Common myeloid progenitor, CD34-positive (primary cell): ENCODE measurements around the gene KRT6C.
"Not testable (repeated sequence)": the region's sequence is repeated elsewhere in the genome, so short reads cannot be mapped to it uniquely, and the experiment has no call there.

Source experiments
- CTCF ChIA-PET: fragments of 350-600 bp; sonication (Branson Sonifier 250); formaldehyde crosslinking; loops from one replicate; lab custom pipeline; 2021; ENCODE audit warnings: antibody characterized with exemption; lab: Charles Lee
- POLR2A ChIA-PET: fragments of 350-600 bp; sonication (Branson Sonifier 250); formaldehyde crosslinking; loops from one replicate; lab custom pipeline; 2021; ENCODE audit warnings: antibody characterized with exemption; lab: Charles Lee
- DNase-seq, 3 donors: peaks; one replicate each; pipeline versions ENCODE4 v3.0.0 to v3.0.0-alpha.2; 2013
- H3K27ac ChIP-seq, 2 experiments: 1 replicate in 1 of 2; 2 replicates in 1 of 2; pipeline ENCODE4 v1.7.0; 2013; ENCODE audit warnings: inconsistent platforms in 2 of 2, low read length in 2 of 2, mild to moderate bottlenecking in 2 of 2, low read depth in 1 of 2, moderate library complexity in 1 of 2; ENCODE audit not compliant: severe bottlenecking in 2 of 2, insufficient read depth in 1 of 2, poor library complexity in 1 of 2
- H3K27me3 ChIP-seq, 5 experiments: replicated peaks in 2 of 5; 1 replicate in 3 of 5; 2 replicates in 2 of 5; pipeline versions ENCODE4 v1.6.1 to v1.7.0; 2013; ENCODE audit warnings: low read length in 4 of 5, mild to moderate bottlenecking in 2 of 5, moderate library complexity in 2 of 5, inconsistent platforms in 1 of 5; ENCODE audit not compliant: insufficient read depth in 5 of 5, control insufficient read depth in 4 of 5
- H3K36me3 ChIP-seq, 4 experiments: 1 replicate in 2 of 4; 2 replicates in 2 of 4; pipeline versions ENCODE4 v1.6.1 to v1.7.0; 2013; ENCODE audit warnings: low read length in 3 of 4, control low read depth in 1 of 4, mild to moderate bottlenecking in 1 of 4; ENCODE audit not compliant: control insufficient read depth in 4 of 4, insufficient read depth in 4 of 4
- H3K4me1 ChIP-seq, 4 experiments: 1 replicate in 3 of 4; 2 replicates in 1 of 4; pipeline versions ENCODE4 v1.6.1 to v1.7.1; 2013; ENCODE audit warnings: low read length in 3 of 4, mild to moderate bottlenecking in 3 of 4, control low read depth in 1 of 4, inconsistent platforms in 1 of 4, moderate library complexity in 1 of 4; ENCODE audit not compliant: control insufficient read depth in 4 of 4, insufficient read depth in 4 of 4; ENCODE audit errors: control extremely low read depth in 1 of 4
- H3K4me3 ChIP-seq, 7 experiments: 1 replicate in 4 of 7; 2 replicates in 3 of 7; pipeline versions ENCODE4 v1.5.1 to v1.7.0; 2013; ENCODE audit warnings: mild to moderate bottlenecking in 7 of 7, low read length in 6 of 7, moderate library complexity in 6 of 7, inconsistent platforms in 2 of 7, low read depth in 2 of 7, control low read depth in 1 of 7; ENCODE audit not compliant: insufficient read depth in 4 of 7, control insufficient read depth in 1 of 7; ENCODE audit errors: extremely low read depth in 1 of 7
- H3K9me3 ChIP-seq, 5 experiments: 1 replicate in 4 of 5; 2 replicates in 1 of 5; pipeline versions ENCODE4 v1.6.1 to v1.7.1; 2013; ENCODE audit warnings: low read length in 4 of 5, mild to moderate bottlenecking in 2 of 5, inconsistent platforms in 1 of 5, low read depth in 1 of 5, moderate library complexity in 1 of 5; ENCODE audit not compliant: control insufficient read depth in 4 of 5, insufficient read depth in 2 of 5; ENCODE audit errors: control extremely low read depth in 1 of 5
- WGBS: methylation state at CpG from one replicate; pipeline ENCODE4 v1.1.5; 2013; ENCODE audit not compliant: insufficient coverage; 5-methylcytosine and 5-hydroxymethylcytosine counted together

The KRT6C gene

DNA sequence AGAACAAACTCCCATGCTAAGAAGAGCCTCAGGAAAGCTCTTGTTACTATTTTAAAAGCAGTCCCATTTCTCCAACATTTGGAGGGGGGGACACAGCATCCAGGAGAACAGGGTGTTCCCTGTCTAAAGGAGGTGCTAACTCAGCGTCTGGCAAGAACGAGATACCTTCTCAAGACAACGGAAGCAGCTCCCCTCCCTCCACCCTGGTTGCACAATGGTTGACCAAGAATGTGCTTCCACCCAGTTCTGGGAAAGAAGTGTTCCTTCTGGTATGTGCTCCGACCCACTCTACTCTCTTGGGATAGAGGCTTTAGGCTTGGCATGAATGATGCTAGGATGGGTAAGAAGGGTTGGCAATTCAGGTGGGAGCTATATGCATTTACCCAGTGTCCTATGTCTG lies 20.9 kb upstream of the KRT6C start:
- ChIA-PET POLR2A (no interaction called here), CTCF (interaction anchor here (1.3 kb wide), 1 partner anchor 12 kb away, joined by 4 read pairs; no protein-coding TSS in a partner anchor)
- no peak for DNase-seq
- Histone ChIP-seq H3K4me3 (no peak overlapping the region), H3K36me3 (no peaks in the 10 kb centered on the region), H3K27ac (no peak overlapping the region), H3K27me3 (peaks cover 0 to 15% (median 9%) of the 10 kb centered on the region in 5 experiments), H3K9me3 (no peaks in the 10 kb centered on the region), H3K4me1 (peaks cover 0 to 3% (median 0%) of the 10 kb centered on the region in 4 experiments)
- WGBS, result 79% methylated on average over 3 of the region's 4 CpGs

DNA sequence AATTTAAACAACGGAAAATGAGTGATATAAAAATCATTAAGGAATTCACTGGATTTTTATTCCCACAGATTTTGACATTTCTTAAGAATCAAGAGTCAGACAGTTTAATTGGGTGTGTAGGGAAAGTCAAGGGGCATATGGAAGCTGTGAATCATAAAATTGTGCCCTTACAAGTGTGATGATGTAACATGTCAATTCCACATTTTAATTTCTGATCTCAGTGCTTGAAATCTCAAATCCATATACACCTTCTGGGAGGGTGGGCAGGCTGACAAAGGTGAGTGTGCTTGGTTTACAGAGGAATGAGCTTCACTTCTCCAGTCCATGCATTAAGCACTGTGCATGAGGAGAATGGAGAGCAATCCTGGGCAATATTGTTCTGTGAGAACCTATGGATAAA lies 20.5 kb upstream of the KRT6C start:
- Histone ChIP-seq H3K4me3 (no peak overlapping the region), H3K27me3 (peaks cover 0 to 15% (median 10%) of the 10 kb centered on the region in 5 experiments), H3K36me3 (no peaks in the 10 kb centered on the region), H3K27ac (no peak overlapping the region), H3K4me1 (peaks cover 0 to 3% (median 0%) of the 10 kb centered on the region in 4 experiments), H3K9me3 (no peaks in the 10 kb centered on the region)
- ChIA-PET CTCF (no interaction called here), POLR2A (no interaction called here)
- DNase-seq, result no peak
- WGBS, result no CpG with 5 or more reads among the region's 1 CpG

- H3K27me3 ChIP-seq, result peaks cover 0 to 14% (median 12%) of the 10 kb centered on the region in 5 experiments
- DNase-seq, result no peak
- H3K9me3 ChIP-seq, result no peaks in the 10 kb centered on the region
- 100% methylated on average over 1 of the region's 2 CpGs for WGBS
- ChIA-PET POLR2A (no interaction called here), CTCF (interaction anchor here (0.9 kb wide), 1 partner anchor 121 kb away, joined by 3 read pairs; no protein-coding TSS in a partner anchor)
- no peaks in the 10 kb centered on the region for H3K36me3 ChIP-seq
- H3K4me3 ChIP-seq, result no peak within 1 kb of the TSS
- peaks cover 0 to 3% (median 0%) of the 10 kb centered on the region in 4 experiments for H3K4me1 ChIP-seq
- H3K27ac ChIP-seq, result no peak within 1 kb of the TSS
Measured at GRCh38 chr12:52493172-52493571, 19.6 kb upstream of the KRT6C start, which contains the start of gene KRT6A. Gene KRT6A, minus strand, starts transcription at chr12:52493257. Its CDS starts 69 bp downstream, at chr12:52493188.

DNA sequence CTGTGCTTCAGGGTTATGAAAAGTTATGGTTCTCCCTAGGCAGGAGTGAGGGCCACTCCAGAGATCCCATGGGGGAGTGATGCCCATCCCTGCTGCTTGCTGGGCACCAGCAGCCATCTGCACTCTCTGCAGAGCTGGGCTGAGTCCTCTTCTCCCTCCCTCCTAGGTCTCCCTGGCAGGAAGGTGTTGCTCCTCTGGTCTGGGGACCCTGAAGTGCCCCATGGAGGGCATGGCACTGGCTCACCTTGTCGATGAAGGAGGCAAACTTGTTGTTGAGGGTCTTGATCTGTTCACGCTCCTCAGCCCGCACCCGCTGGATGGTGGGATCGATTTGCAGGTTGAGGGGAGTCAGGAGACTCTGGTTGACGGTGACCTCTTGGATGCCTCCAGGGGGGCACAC lies 18.8 kb upstream of the KRT6C start:
- POLR2A ChIA-PET, result not testable (repeated sequence)
- H3K27me3 ChIP-seq, result peaks cover 0 to 14% (median 10%) of the 10 kb centered on the region in 5 experiments

DNA sequence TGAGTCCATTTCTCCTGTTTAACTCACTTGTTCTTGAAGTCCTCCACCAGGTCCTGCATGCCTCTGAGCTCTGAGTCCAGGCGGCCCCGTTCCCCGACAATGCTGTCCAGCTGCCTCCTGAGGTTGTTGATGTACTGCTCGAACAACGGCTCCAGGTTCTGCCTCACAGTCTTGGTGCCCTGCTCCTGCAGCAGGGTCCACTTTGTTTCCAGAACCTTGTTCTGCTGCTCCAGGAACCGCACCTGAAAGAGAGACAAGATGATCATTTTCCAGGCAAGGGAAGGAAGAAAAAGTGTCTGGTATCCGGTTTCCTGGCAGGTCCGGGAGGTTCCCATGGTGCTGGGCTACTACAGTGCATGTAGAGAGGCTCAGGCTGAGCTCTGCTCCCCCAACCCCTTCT lies 17.9 kb upstream of the KRT6C start:
- DNase-seq, H3K4me3 ChIP-seq, H3K27ac ChIP-seq, H3K4me1 ChIP-seq, POLR2A ChIA-PET, H3K9me3 ChIP-seq, CTCF ChIA-PET, H3K36me3 ChIP-seq: not testable (repeated sequence)
- WGBS, result 96% methylated on average over 7 of the region's 8 CpGs
- H3K27me3 ChIP-seq, result peaks cover 0 to 14% (median 11%) of the 10 kb centered on the region in 5 experiments

More for the DNA sequence above, 18.8 kb upstream of the KRT6C start:
- CTCF ChIA-PET, DNase-seq, H3K36me3 ChIP-seq, H3K27ac ChIP-seq, H3K9me3 ChIP-seq, H3K4me1 ChIP-seq, H3K4me3 ChIP-seq: not testable (repeated sequence)
- 83% methylated on average over 2 of the region's 6 CpGs for WGBS

DNA sequence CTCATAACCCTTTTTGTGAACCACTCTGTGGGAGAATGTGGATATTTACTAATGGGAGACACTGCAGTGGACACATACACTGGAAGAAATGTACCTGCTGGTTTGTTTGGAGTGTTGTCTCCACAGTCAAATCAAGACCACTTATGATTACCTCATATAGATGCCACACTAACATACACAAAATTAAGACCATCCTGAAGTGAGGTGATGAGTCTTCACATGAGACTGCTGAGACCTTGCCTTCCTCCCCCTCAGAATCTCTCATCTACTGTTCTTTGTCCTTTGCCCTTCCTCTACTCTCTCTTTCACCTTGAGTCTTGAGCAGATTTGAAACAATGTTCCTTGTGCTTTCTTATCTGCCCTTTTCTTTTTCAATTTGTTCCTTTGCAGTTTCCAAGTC lies 15.1 kb upstream of the KRT6C start:
- ChIA-PET POLR2A (no interaction called here), CTCF (no interaction called here)
- peaks cover 0 to 9% (median 0%) of the 10 kb centered on the region in 5 experiments for H3K9me3 ChIP-seq
- no peaks in the 10 kb centered on the region for H3K36me3 ChIP-seq
- H3K27ac ChIP-seq, result no peak overlapping the region
- H3K4me3 ChIP-seq, result no peak overlapping the region
- peaks cover 0 to 16% (median 2%) of the 10 kb centered on the region in 5 experiments for H3K27me3 ChIP-seq
- no peaks in the 10 kb centered on the region for H3K4me1 ChIP-seq
- DNase-seq, result no peak

DNA sequence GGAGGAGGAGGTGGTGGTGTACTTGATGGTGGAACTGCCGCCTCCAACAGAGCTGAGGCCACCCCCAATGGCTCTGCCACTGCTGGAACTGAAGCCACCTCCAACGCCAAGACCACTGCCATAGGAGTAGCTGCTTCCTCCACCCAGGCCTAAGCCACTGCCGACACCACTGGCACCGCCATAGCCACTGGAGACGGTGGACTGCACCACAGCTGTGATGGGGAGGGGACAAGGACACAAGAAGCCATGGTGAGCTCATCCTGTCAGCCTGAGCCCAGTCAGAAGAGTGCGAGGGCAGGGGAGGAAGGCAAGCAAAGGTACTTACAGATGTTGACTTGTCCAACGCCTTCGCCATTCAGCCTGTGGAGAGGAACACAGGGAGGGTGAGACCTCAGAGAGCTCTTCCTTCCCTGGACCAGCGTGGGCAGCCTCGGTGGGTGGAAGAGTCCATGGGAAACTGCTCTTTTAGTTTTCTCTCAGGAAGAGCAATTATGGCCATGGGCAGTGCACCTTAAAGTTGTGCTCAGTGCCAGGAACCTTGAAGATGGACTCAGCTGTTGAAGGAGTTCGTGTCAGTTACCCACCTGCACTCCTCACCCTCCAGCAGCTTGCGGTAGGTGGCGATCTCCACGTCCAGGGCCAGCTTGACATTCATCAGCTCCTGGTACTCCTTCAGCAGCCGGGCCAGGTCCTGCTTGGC lies 14.3 kb upstream of the KRT6C start:
- CTCF ChIA-PET, H3K36me3 ChIP-seq, POLR2A ChIA-PET: not testable (repeated sequence)

More for the DNA sequence above, 14.3 kb upstream of the KRT6C start:
- not testable (repeated sequence) for H3K9me3 ChIP-seq, H3K27ac ChIP-seq, DNase-seq, H3K4me3 ChIP-seq, H3K4me1 ChIP-seq
- peaks cover 0 to 12% (median 2%) of the 10 kb centered on the region in 5 experiments for H3K27me3 ChIP-seq
- WGBS, result 81% methylated on average over 7 of the region's 15 CpGs
